Testis (tissue), 2 donors: ENCODE data around the gene EXD2.

Experiments
- CTCF ChIP-seq, 3 experiments: fragments of 450-650 bp in 2 of 3; fragments of 200-600 bp in 1 of 3; sonication (generic) in 1 of 3; IDR thresholded peaks; one replicate each; pipeline ENCODE4 v1.5.1; 2016 to 2019; ENCODE audit warnings: antibody characterized with exemption in 3 of 3, mild to moderate bottlenecking in 2 of 3, moderate library complexity in 1 of 3
- POLR2A ChIP-seq: fragments of 450-650 bp; IDR thresholded peaks from one replicate; pipeline ENCODE4 v1.6.1; 2017; ENCODE audit warnings: antibody characterized with exemption, mild to moderate bottlenecking, moderate library complexity

- peak in 1 of 3 experiments; percentile 40 for TF ChIP-seq CTCF (IDR thresholded peaks at IDR 0.05)
- TF ChIP-seq POLR2A, result no peak
These were observed 56.6 kb downstream of the EXD2 start for GRCh38 chr14:69247676-69248440.
